ENCODE data around the gene GSTK1. TPM values are rescaled to one million over a fixed set of nuclear protein-coding genes. Genes with fewer than 3 reads are reported as not detected.
A peak's percentile ranks its signal among the peaks of the same experiment; 100 is the strongest.

Gene GSTK1
- total and polyA plus RNA-seq, 2 of the 8 experiments (the other 6 are each of a cell fraction or from before 2014, with no cell fraction given), result 25.5 to 32.5 TPM

- no peak; the same call in 1 of the 2 replicates for TF ChIP-seq BRCA1 (IDR thresholded peaks at IDR 0.05; ENCODE audit: low read depth, low read length)
- TF ChIP-seq TBP (IDR thresholded peaks at IDR 0.05; ENCODE audit: low read depth, low read length), result peak; percentile 80
- TF ChIP-seq SIN3A (conservative IDR thresholded peaks at IDR 0.05 in 1 of 2, IDR thresholded peaks at IDR 0.05 in 1 of 2; ENCODE audit: low read depth in 1 of 2, low read length in 2 of 2), result peak in 1 of 2 experiments; percentile 52; a peak in 1 of 4 replicates
- no peak for TF ChIP-seq RFX5 (IDR thresholded peaks at IDR 0.05; ENCODE audit: borderline replicate concordance, low read depth, low read length)
- no peak for TF ChIP-seq NANOG (IDR thresholded peaks at IDR 0.05; ENCODE audit: insufficient read depth, low read depth, low read length, poor library complexity, severe bottlenecking)
- peak; percentile 100 for TF ChIP-seq NRF1 (IDR thresholded peaks at IDR 0.05; ENCODE audit: low read depth, low read length)
- TF ChIP-seq YY1 (IDR thresholded peaks at IDR 0.05; ENCODE audit: low read depth, low read length), result peak; percentile 94
- peak; percentile 72; the same call in 1 of the 2 replicates for TF ChIP-seq RBBP5 (IDR thresholded peaks at IDR 0.05; ENCODE audit: borderline replicate concordance, low read depth, low read length)
- no peak for TF ChIP-seq ATF2 (IDR thresholded peaks at IDR 0.05; ENCODE audit: low read length)
- TF ChIP-seq SAP30 (IDR thresholded peaks at IDR 0.05; ENCODE audit: insufficient read depth, insufficient replicate concordance, low read length), result no peak
- TF ChIP-seq BACH1 (IDR thresholded peaks at IDR 0.05; ENCODE audit: low read length), result no peak
- peak; percentile 56 for TF ChIP-seq TAF7 (optimal IDR thresholded peaks at IDR 0.05; ENCODE audit: borderline replicate concordance, low read depth, low read length)
- TF ChIP-seq EGR1 (IDR thresholded peaks at IDR 0.05; ENCODE audit: borderline replicate concordance, low read depth, low read length), result peak; percentile 59; the same call in 1 of the 2 replicates
- peak; percentile 71; the same call in 1 of the 2 replicates for TF ChIP-seq CHD2 (IDR thresholded peaks at IDR 0.05; ENCODE audit: low read length)
- peak; percentile 74 for TF ChIP-seq RNF2 (IDR thresholded peaks at IDR 0.05; ENCODE audit: borderline replicate concordance, low read depth, low read length, missing control alignments, poor library complexity, severe bottlenecking)
- peak; percentile 99 for TF ChIP-seq MAX (IDR thresholded peaks at IDR 0.05)
- TF ChIP-seq RAD21 (IDR thresholded peaks at IDR 0.05 in 1 of 2, conservative IDR thresholded peaks at IDR 0.05 in 1 of 2; ENCODE audit: low read depth in 2 of 2, low read length in 2 of 2), result no peak
- peak; percentile 73 for TF ChIP-seq SP4 (IDR thresholded peaks at IDR 0.05; ENCODE audit: low read length)
These were observed 24.9 kb downstream of the GSTK1 start, which contains the start of gene CASP2 (continued) for GRCh38 chr7:143287935-143288826.
